WTC11 (cell line): ENCODE measurements around the gene IPO4. TPM values are rescaled to one million over a fixed set of nuclear protein-coding genes. Genes with fewer than 3 reads are reported as not detected.

Source experiments
- ATAC-seq: fragments of 200-7000 bp; cut with Tn5 transposase; 2 replicates; pipeline ENCODE4 v1.10.0; 2021; ENCODE audit warnings: mild to moderate bottlenecking, moderate library complexity
- CTCF ChIA-PET: fragments of 300-600 bp; sonication (Branson Sonifier 250); formaldehyde crosslinking; loops from one replicate; lab custom pipeline; 2021; ENCODE audit warnings: antibody characterized with exemption; lab: Charles Lee
- POLR2A ChIA-PET: fragments of 350-600 bp; sonication (Branson Sonifier 250); formaldehyde crosslinking; loops from one replicate; lab custom pipeline; 2021; ENCODE audit warnings: antibody characterized with exemption; lab: Charles Lee
- DNase-seq: peaks from one replicate; pipeline ENCODE4 v3.0.0; 2021; ENCODE audit warnings: low spot score
- H3K27ac Mint-ChIP-seq: 2 replicates; pipeline ENCODE4 v1.8.0; 2021; ENCODE audit warnings: mixed read lengths
- H3K27me3 Mint-ChIP-seq: 2 replicates; pipeline ENCODE4 v1.8.0; 2021; ENCODE audit warnings: low read depth, mild to moderate bottlenecking, moderate library complexity, mixed read lengths
- H3K36me3 Mint-ChIP-seq: 2 replicates; pipeline ENCODE4 v1.8.0; 2021; ENCODE audit warnings: mixed read lengths
- H3K4me1 Mint-ChIP-seq: 2 replicates; pipeline ENCODE4 v1.8.0; 2022; ENCODE audit warnings: mixed read lengths
- H3K4me3 Mint-ChIP-seq: 2 replicates; pipeline ENCODE4 v1.8.0; 2021; ENCODE audit warnings: mild to moderate bottlenecking, moderate library complexity, mixed read lengths
- H3K9me3 Mint-ChIP-seq: 2 replicates; pipeline ENCODE4 v1.8.0; 2021; ENCODE audit warnings: mixed read lengths
- ATF1 ChIP-seq: sonication (generic); formaldehyde crosslinking; IDR thresholded peaks from 2 replicates; pipeline ENCODE4 v1.8.1; 2023; ENCODE audit warnings: mild to moderate bottlenecking, moderate library complexity, missing genetic modification reagents
- CREM ChIP-seq: sonication (generic); formaldehyde crosslinking; IDR thresholded peaks from 2 replicates; pipeline ENCODE4 v1.8.1; 2022; ENCODE audit warnings: mild to moderate bottlenecking, missing genetic modification reagents, moderate library complexity
- E2F1 ChIP-seq: sonication (generic); formaldehyde crosslinking; IDR thresholded peaks from 2 replicates; pipeline ENCODE4 v1.8.0; 2022; ENCODE audit warnings: mild to moderate bottlenecking, missing genetic modification reagents
- E2F4 ChIP-seq: sonication (generic); formaldehyde crosslinking; IDR thresholded peaks from 2 replicates; pipeline ENCODE4 v1.8.1; 2022; ENCODE audit warnings: low read depth, mild to moderate bottlenecking, moderate library complexity, missing genetic modification reagents, borderline replicate concordance
- E2F5 ChIP-seq: sonication (generic); formaldehyde crosslinking; IDR thresholded peaks from 2 replicates; pipeline ENCODE4 v1.8.1; 2022; ENCODE audit warnings: mild to moderate bottlenecking, moderate library complexity, missing genetic modification reagents
- FOXK1 ChIP-seq: sonication (generic); formaldehyde crosslinking; IDR thresholded peaks from 2 replicates; pipeline ENCODE4 v1.8.0; 2022; ENCODE audit warnings: mild to moderate bottlenecking, moderate library complexity, missing genetic modification reagents
- HMGXB4 ChIP-seq: sonication (generic); formaldehyde crosslinking; IDR thresholded peaks from 2 replicates; pipeline ENCODE4 v1.8.1; 2023; ENCODE audit warnings: mild to moderate bottlenecking, moderate library complexity, missing genetic modification reagents
- IRF2 ChIP-seq: sonication (generic); formaldehyde crosslinking; IDR thresholded peaks from 2 replicates; pipeline ENCODE4 v1.8.0; 2022; ENCODE audit warnings: low read depth, missing genetic modification reagents, borderline replicate concordance
- NR1H2 ChIP-seq: sonication (generic); formaldehyde crosslinking; IDR thresholded peaks from 2 replicates; pipeline ENCODE4 v1.9.0; 2021; ENCODE audit warnings: mild to moderate bottlenecking, moderate library complexity, missing genetic modification reagents
- NR3C1 ChIP-seq: sonication (generic); formaldehyde crosslinking; conservative IDR thresholded peaks from 2 replicates; pipeline ENCODE4 v1.8.1; 2023; ENCODE audit warnings: low read depth, mild to moderate bottlenecking, missing genetic modification reagents
- ZBTB21 ChIP-seq: sonication (generic); formaldehyde crosslinking; IDR thresholded peaks from 2 replicates; pipeline ENCODE4 v1.8.1; 2023; ENCODE audit warnings: mild to moderate bottlenecking, missing genetic modification reagents, borderline replicate concordance
- ZNF219 ChIP-seq: sonication (generic); formaldehyde crosslinking; IDR thresholded peaks from 2 replicates; pipeline ENCODE4 v1.8.0; 2023; ENCODE audit warnings: missing genetic modification reagents, mild to moderate bottlenecking, borderline replicate concordance
- ZNF232 ChIP-seq: sonication (generic); formaldehyde crosslinking; IDR thresholded peaks from 2 replicates; pipeline ENCODE4 v1.8.0; 2022; ENCODE audit warnings: mild to moderate bottlenecking, missing genetic modification reagents
- ZNF671 ChIP-seq: fragments of 250-450 bp; sonication (Bioruptor Pico); IDR thresholded peaks from 2 replicates; pipeline ENCODE4 v1.8.0; 2021; ENCODE audit warnings: mild to moderate bottlenecking
- total RNA-seq: library from RNA; stranded (reverse); gene quantifications from 3 replicates; pipeline ENCODE4 v1.2.3, GENCODE V29; 2021
- TF ChIP-seq, protein P1 (sequence below): sonication (generic); formaldehyde crosslinking; IDR thresholded peaks from 2 replicates; pipeline ENCODE4 v1.8.0; 2022; ENCODE audit warnings: mild to moderate bottlenecking, missing genetic modification reagents
- TF ChIP-seq, protein P2 (sequence below): fragments of 250-450 bp; sonication (Bioruptor Pico); conservative IDR thresholded peaks from 2 replicates; pipeline ENCODE4 v1.9.0; 2021; ENCODE audit warnings: mild to moderate bottlenecking
- TF ChIP-seq, protein P3 (sequence below): fragments of 250-450 bp; sonication (Bioruptor Pico); IDR thresholded peaks from 2 replicates; pipeline ENCODE4 v2.1.2; 2022; ENCODE audit warnings: mild to moderate bottlenecking, moderate library complexity
- TF ChIP-seq, protein P4 (sequence below): fragments of 250-450 bp; sonication (Bioruptor Pico); IDR thresholded peaks from 2 replicates; pipeline ENCODE4 v1.9.0; 2021; ENCODE audit warnings: moderate library complexity, mild to moderate bottlenecking, inconsistent platforms, borderline replicate concordance

Gene IPO4
- total RNA-seq, 1 experiment from 2014 or later: 128 TPM

DNA sequence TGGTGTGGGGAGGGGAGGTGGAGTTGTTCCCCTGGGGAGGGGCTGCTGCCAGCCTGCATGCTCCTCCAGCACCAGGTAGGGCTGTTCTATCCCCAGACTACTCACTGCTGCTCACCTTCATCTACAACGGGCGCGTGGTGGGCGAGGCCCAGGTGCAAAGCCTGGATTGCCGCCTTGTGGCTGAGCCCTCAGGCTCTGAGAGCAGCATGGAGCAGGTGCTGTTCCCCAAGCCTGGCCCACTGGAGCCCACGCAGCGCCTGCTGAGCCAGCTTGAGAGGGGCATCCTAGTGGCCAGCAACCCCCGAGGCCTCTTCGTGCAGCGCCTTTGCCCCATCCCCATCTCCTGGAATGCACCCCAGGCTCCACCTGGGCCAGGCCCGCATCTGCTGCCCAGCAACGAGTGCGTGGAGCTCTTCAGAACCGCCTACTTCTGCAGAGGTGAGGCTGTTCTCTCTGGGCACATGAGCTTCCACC, 24.1 kb downstream of the IPO4 start:
- no peaks in the 10 kb centered on the region for H3K27me3 Mint-ChIP-seq
- ATAC-seq (no peak), DNase-seq (no peak)
- no peak overlapping the region for H3K27ac Mint-ChIP-seq
- no peak overlapping the region for H3K4me3 Mint-ChIP-seq
- no peak for TF ChIP-seq NR3C1 (CRISPR knock-in tag)
- no peak for TF ChIP-seq ZNF232
- TF ChIP-seq NR1H2: no peak
- peaks cover 13% of the 10 kb centered on the region for H3K36me3 Mint-ChIP-seq
- H3K4me1 Mint-ChIP-seq: peaks cover 13% of the 10 kb centered on the region
- H3K9me3 Mint-ChIP-seq: no peaks in the 10 kb centered on the region
- ChIA-PET POLR2A (no interaction called here), CTCF (interaction anchor here (0.8 to 1.2 kb wide), 2 partner anchors 56 to 106 kb away, joined by 3 read pairs; no protein-coding TSS in a partner anchor)

DNA sequence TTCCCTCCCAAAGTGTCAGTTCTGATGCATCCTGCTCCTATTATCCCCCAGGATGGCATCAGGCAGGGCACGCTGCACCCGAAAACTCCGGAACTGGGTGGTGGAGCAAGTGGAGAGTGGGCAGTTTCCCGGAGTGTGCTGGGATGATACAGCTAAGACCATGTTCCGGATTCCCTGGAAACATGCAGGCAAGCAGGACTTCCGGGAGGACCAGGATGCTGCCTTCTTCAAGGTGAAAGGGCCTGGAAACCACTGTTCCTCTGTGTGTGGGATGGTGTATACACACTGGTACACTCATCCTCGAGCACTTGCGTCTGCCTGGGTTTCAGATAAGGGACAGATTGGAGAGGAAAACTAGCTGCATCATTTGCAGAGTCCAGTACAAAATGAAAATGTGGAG, 26.5 kb downstream of the IPO4 start:
- ATAC-seq: no peak
- POLR2A ChIA-PET: interaction anchor here (1.3 to 2.2 kb wide), 4 partner anchors 15 to 80 kb away, joined by 4 to 10 read pairs (median 6); partner anchors contain the start of genes CHMP4A, IPO4, PSME2 and RNF31
- Mint-ChIP-seq H3K4me3 (peak overlapping the region; percentile 70; the same call in 1 of the 2 replicates), H3K9me3 (no peaks in the 10 kb centered on the region), H3K36me3 (peaks cover 27% of the 10 kb centered on the region), H3K27me3 (no peaks in the 10 kb centered on the region), H3K4me1 (peaks cover 13% of the 10 kb centered on the region), H3K27ac (no peak overlapping the region)
- TF ChIP-seq CREM (CRISPR knock-in tag) (no peak), ZBTB21 (CRISPR knock-in tag) (no peak), ZNF219 (CRISPR knock-in tag) (no peak), IRF2 (no peak), ZNF671 (CRISPR knock-in tag) (no peak), E2F4 (CRISPR knock-in tag) (no peak)
- TF ChIP-seq, protein P1, sequence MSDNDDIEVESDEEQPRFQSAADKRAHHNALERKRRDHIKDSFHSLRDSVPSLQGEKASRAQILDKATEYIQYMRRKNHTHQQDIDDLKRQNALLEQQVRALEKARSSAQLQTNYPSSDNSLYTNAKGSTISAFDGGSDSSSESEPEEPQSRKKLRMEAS (CRISPR knock-in tag): no peak
- TF ChIP-seq, protein P2, sequence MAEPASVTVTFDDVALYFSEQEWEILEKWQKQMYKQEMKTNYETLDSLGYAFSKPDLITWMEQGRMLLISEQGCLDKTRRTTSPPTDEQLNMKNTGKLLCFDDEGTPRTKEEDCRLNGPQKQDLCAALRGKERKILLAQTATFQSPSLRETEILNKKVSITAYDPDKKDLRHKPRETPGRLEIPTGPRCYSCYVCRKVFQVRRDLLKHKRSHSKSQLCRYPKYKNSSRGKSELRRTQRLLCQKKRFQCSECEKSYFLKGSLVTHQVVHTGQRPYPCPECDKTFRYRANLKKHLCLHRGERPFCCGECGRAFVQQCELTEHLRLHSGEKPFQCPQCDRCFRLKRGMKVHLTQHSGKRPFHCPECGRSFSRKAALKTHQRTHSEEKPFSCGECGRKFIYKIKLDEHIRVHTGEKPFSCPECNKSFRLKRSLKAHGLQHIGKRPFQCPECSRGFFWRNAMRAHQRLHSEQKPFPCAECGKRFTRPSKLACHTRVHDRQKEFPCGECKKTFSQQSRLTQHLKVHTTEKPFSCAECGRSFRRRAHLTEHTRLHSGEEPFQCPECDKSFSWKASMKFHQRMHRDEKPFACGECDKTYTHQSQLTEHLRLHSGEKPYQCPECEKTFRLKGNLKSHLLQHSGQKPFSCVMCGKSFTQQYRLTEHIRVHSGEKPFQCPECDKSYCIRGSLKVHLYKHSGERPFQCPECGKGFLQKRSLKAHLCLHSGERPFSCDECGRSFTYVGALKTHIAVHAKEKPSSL: no peak
- no peak for DNase-seq
- CTCF ChIA-PET: interaction anchor here (1.0 to 2.7 kb wide), 15 partner anchors 11 to 269 kb away, joined by 3 to 55 read pairs (median 7); partner anchors contain the start of genes CHMP4A, CIDEB, DCAF11 and IPO4

DNA sequence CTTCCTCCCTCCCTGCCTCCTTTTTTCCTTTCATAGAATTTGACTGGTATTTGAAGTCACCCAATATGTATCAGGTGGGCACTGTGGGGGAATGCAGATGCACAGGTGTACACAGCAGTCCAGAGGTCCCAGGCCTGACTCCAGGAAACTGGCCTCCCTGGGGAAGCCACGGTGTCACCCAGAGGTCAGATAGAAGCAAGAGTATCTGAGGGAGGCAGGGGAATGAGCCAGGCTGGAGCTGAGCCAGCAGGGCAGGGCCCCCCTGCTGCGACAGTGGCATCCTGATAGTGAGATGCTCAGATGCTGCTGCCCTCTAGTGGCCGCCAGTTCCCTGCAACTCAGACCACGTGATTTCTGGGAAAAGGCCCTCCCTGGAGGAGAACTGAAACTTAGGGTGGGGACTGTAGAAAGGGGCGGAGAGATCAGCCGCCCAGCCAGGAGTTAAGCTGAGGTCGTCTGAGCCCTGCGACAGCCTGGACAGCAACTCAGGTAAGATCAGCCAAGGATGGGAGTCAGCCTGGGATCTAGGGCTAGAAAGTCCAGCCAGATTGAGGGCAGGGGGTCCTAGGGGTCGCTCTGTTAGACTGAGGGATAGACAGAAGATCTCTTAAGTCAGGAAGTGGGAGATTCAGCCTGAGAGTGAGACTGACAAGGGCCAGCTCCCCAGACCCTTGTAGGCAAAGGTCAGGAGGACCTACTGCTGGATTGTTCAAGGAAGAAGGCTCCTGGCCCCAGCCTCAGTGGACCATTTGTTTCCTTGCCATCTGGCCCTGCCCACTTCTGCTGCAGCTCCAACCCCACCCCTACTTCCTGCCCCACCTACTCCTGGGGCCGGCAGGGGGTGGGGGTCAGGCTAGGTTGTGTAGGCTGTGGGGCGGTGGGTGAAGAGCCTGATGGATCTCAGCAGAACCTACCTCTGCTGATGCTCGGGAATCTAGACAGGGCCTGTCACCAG, 27.5 kb downstream of the IPO4 start, which contains the start of gene IRF9:
TSS of gene IRF9 (plus strand) at position 416 of the 955 bp plus-strand sequence. CDS start 880 bp downstream, outside the sequence.
- DNase-seq: peak; percentile 99
- peak within 1 kb of the TSS; percentile 90 for H3K27ac Mint-ChIP-seq
- ChIA-PET POLR2A (interaction anchor here (0.5 to 2.3 kb wide), 15 partner anchors 10 to 876 kb away, joined by 3 to 13 read pairs (median 4); partner anchors contain the start of genes CHMP4A, DCAF11, EMC9 and IPO4), CTCF (interaction anchor here (0.6 to 2.7 kb wide), 53 partner anchors 9 to 270 kb away, joined by 3 to 55 read pairs (median 6); partner anchors contain the start of genes CARMIL3, CHMP4A, CIDEB and DCAF11)
- ATAC-seq: peak; percentile 97
- peaks cover 34% of the 10 kb centered on the region for H3K36me3 Mint-ChIP-seq
- peak within 1 kb of the TSS; percentile 70 for H3K4me3 Mint-ChIP-seq
- H3K9me3 Mint-ChIP-seq: no peaks in the 10 kb centered on the region
- peaks cover 13% of the 10 kb centered on the region for H3K4me1 Mint-ChIP-seq
- no peaks in the 10 kb centered on the region for H3K27me3 Mint-ChIP-seq
- TF ChIP-seq FOXK1 (CRISPR knock-in tag) (no peak), ATF1 (CRISPR knock-in tag) (no peak), E2F1 (CRISPR knock-in tag) (no peak), E2F5 (CRISPR knock-in tag) (no peak), HMGXB4 (CRISPR knock-in tag) (peak; percentile 78; the same call in 1 of the 2 replicates)
- TF ChIP-seq, protein P3, sequence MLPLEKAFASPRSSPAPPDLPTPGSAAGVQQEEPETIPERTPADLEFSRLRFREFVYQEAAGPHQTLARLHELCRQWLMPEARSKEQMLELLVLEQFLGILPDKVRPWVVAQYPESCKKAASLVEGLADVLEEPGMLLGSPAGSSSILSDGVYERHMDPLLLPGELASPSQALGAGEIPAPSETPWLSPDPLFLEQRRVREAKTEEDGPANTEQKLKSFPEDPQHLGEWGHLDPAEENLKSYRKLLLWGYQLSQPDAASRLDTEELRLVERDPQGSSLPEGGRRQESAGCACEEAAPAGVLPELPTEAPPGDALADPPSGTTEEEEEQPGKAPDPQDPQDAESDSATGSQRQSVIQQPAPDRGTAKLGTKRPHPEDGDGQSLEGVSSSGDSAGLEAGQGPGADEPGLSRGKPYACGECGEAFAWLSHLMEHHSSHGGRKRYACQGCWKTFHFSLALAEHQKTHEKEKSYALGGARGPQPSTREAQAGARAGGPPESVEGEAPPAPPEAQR: no peak
- TF ChIP-seq, protein P4, sequence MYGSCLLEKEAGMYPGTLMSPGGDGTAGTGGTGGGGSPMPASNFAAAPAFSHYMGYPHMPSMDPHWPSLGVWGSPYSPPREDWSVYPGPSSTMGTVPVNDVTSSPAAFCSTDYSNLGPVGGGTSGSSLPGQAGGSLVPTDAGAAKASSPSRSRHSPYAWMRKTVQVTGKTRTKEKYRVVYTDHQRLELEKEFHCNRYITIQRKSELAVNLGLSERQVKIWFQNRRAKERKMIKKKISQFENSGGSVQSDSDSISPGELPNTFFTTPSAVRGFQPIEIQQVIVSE (CRISPR knock-in tag): no peak
